ENCODE measurements around the gene AFF2. TPM values are rescaled to one million over a fixed set of nuclear protein-coding genes. Genes with fewer than 3 reads are reported as not detected.

Gene AFF2
- polyA plus RNA-seq, 1 of the 3 experiments (the other 2 are of a cell fraction), result not detected

DNA sequence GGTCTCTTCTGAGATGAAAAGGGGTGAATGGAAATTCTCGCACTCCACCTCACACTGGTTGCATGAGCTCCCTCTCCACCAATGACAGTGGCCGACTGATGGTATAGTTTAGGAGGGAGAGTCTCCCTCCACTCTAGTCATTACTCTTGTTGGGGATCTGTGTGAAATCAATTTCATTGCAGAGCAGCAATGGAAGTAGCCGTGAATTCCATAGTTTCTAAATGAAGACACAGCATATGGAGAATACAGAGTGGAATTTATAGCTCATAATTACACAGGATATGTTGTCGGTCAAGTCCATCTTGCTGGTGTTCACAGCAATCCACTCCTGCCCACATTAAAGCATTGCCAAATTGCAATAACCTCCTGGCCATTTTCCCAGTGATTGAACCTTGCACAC, 426.0 kb downstream of the AFF2 start (continued):
- TF ChIP-seq RAD21 (IDR thresholded peaks at IDR 0.05; ENCODE audit: low read length) (no peak), MAX (IDR thresholded peaks at IDR 0.05; ENCODE audit: low read depth) (no peak), POLR2AphosphoS5 (IDR thresholded peaks at IDR 0.05; ENCODE audit: low read depth, low read length) (no peak), EP300 (IDR thresholded peaks at IDR 0.05; ENCODE audit: borderline replicate concordance in 1 of 2, low read depth in 1 of 2, low read length in 1 of 2) (no peak), EZH2phosphoT487 (IDR thresholded peaks at IDR 0.05; ENCODE audit: borderline replicate concordance, low read depth) (no peak), RCOR1 (IDR thresholded peaks at IDR 0.05; ENCODE audit: low read length) (no peak), RFX5 (IDR thresholded peaks at IDR 0.05; ENCODE audit: low read length) (no peak), RXRA (IDR thresholded peaks at IDR 0.05; ENCODE audit: borderline replicate concordance, low read depth) (no peak), TAF1 (IDR thresholded peaks at IDR 0.05; ENCODE audit: borderline replicate concordance, low read depth, low read length) (no peak)

DNA sequence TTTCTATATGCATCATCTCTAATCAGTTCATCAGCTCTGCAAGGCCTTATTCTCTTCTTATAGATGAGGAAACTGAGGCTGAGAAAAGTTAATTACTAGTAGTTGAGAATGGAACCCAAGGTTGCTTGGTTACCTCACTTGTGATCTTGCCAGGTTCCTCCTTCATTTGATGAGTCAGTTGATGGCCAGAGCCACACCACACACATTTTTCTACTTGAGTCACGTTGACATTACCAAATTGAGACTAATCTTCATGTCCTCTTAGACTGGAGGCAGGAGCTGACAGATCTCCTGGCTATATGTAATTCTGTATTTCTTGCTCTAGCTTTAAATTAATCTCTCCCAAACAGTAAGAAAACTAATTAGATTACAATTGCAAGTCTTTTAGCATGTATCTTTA, 428.4 kb downstream of the AFF2 start:
- no peak for DNase-seq

GRCh38 chrX:148929686-148930085, 429.3 kb downstream of the AFF2 start:
- WGBS (ENCODE audit: low lambda C conversion rate), result 5% methylated on average over 3 of the region's 3 CpGs
- no peaks in the 10 kb centered on the region for H3K27me3 ChIP-seq (ENCODE audit: insufficient read depth)
- no peak overlapping the region for H3K4me2 ChIP-seq
- H3K4me3 ChIP-seq (ENCODE audit: low read depth in 2 of 2, low read length in 1 of 2), result no peak overlapping the region
- H3K4me1 ChIP-seq (ENCODE audit: control insufficient read depth in 1 of 2, insufficient read depth in 2 of 2, low read depth in 1 of 2, low read length in 1 of 2), result no peaks in the 10 kb centered on the region
- H3F3A ChIP-seq (replicated peaks; ENCODE audit: insufficient read depth), result no peaks in the 10 kb centered on the region
- no peak for DNase-seq
- no peaks in the 10 kb centered on the region for H3K9me3 ChIP-seq
- no peaks in the 10 kb centered on the region for H3K79me2 ChIP-seq (ENCODE audit: insufficient read depth)
- H3K36me3 ChIP-seq (replicated peaks in 1 of 2; ENCODE audit: control insufficient read depth in 1 of 2, insufficient read depth in 2 of 2, low read length in 1 of 2), result no peaks in the 10 kb centered on the region
- ChIA-PET POLR2A (no interaction called here), CTCF (no interaction called here)
- no peaks in the 10 kb centered on the region for H3K9me2 ChIP-seq
- no peak overlapping the region for H2AFZ ChIP-seq (ENCODE audit: low read depth)
- no peak overlapping the region for H3K27ac ChIP-seq (ENCODE audit: low read depth in 2 of 2, low read length in 1 of 2)
- no peaks in the 10 kb centered on the region for H4K20me1 ChIP-seq (ENCODE audit: insufficient read depth)
- no peak overlapping the region for H3K9ac ChIP-seq
- TF ChIP-seq MAX (IDR thresholded peaks at IDR 0.05; ENCODE audit: low read depth) (no peak), EP300 (IDR thresholded peaks at IDR 0.05; ENCODE audit: borderline replicate concordance in 1 of 2, low read depth in 1 of 2, low read length in 1 of 2) (no peak), FOXM1 (IDR thresholded peaks at IDR 0.05; ENCODE audit: low read depth) (no peak), TEAD4 (IDR thresholded peaks at IDR 0.05; ENCODE audit: borderline replicate concordance, insufficient read depth) (no peak), EZH2phosphoT487 (IDR thresholded peaks at IDR 0.05; ENCODE audit: borderline replicate concordance, low read depth) (no peak)
- TF ChIP-seq, protein P1, sequence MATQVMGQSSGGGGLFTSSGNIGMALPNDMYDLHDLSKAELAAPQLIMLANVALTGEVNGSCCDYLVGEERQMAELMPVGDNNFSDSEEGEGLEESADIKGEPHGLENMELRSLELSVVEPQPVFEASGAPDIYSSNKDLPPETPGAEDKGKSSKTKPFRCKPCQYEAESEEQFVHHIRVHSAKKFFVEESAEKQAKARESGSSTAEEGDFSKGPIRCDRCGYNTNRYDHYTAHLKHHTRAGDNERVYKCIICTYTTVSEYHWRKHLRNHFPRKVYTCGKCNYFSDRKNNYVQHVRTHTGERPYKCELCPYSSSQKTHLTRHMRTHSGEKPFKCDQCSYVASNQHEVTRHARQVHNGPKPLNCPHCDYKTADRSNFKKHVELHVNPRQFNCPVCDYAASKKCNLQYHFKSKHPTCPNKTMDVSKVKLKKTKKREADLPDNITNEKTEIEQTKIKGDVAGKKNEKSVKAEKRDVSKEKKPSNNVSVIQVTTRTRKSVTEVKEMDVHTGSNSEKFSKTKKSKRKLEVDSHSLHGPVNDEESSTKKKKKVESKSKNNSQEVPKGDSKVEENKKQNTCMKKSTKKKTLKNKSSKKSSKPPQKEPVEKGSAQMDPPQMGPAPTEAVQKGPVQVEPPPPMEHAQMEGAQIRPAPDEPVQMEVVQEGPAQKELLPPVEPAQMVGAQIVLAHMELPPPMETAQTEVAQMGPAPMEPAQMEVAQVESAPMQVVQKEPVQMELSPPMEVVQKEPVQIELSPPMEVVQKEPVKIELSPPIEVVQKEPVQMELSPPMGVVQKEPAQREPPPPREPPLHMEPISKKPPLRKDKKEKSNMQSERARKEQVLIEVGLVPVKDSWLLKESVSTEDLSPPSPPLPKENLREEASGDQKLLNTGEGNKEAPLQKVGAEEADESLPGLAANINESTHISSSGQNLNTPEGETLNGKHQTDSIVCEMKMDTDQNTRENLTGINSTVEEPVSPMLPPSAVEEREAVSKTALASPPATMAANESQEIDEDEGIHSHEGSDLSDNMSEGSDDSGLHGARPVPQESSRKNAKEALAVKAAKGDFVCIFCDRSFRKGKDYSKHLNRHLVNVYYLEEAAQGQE (IDR thresholded peaks at IDR 0.05; ENCODE audit: low read depth, low read length), result no peak
- TF ChIP-seq, protein P2, sequence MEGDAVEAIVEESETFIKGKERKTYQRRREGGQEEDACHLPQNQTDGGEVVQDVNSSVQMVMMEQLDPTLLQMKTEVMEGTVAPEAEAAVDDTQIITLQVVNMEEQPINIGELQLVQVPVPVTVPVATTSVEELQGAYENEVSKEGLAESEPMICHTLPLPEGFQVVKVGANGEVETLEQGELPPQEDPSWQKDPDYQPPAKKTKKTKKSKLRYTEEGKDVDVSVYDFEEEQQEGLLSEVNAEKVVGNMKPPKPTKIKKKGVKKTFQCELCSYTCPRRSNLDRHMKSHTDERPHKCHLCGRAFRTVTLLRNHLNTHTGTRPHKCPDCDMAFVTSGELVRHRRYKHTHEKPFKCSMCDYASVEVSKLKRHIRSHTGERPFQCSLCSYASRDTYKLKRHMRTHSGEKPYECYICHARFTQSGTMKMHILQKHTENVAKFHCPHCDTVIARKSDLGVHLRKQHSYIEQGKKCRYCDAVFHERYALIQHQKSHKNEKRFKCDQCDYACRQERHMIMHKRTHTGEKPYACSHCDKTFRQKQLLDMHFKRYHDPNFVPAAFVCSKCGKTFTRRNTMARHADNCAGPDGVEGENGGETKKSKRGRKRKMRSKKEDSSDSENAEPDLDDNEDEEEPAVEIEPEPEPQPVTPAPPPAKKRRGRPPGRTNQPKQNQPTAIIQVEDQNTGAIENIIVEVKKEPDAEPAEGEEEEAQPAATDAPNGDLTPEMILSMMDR (IDR thresholded peaks at IDR 0.05), result no peak

More for the DNA sequence above, 428.4 kb downstream of the AFF2 start:
- Histone ChIP-seq H3K36me3 (replicated peaks in 1 of 2; ENCODE audit: control insufficient read depth in 1 of 2, insufficient read depth in 2 of 2, low read length in 1 of 2) (no peaks in the 10 kb centered on the region), H3F3A (replicated peaks; ENCODE audit: insufficient read depth) (no peaks in the 10 kb centered on the region), H3K9ac (no peak overlapping the region), H3K27ac (ENCODE audit: low read depth in 2 of 2, low read length in 1 of 2) (no peak overlapping the region), H3K9me2 (no peaks in the 10 kb centered on the region), H4K20me1 (ENCODE audit: insufficient read depth) (no peaks in the 10 kb centered on the region), H3K4me3 (ENCODE audit: low read depth in 2 of 2, low read length in 1 of 2) (no peak overlapping the region), H2AFZ (ENCODE audit: low read depth) (no peak overlapping the region), H3K4me2 (no peak overlapping the region), H3K79me2 (ENCODE audit: insufficient read depth) (no peaks in the 10 kb centered on the region), H3K27me3 (ENCODE audit: insufficient read depth) (no peaks in the 10 kb centered on the region), H3K4me1 (ENCODE audit: control insufficient read depth in 1 of 2, insufficient read depth in 2 of 2, low read depth in 1 of 2, low read length in 1 of 2) (no peaks in the 10 kb centered on the region), H3K9me3 (no peaks in the 10 kb centered on the region)
- CTCF ChIA-PET, result no interaction called here
- no peak for TF ChIP-seq ZBTB33 (IDR thresholded peaks at IDR 0.05; ENCODE audit: borderline replicate concordance, low read depth)
- no peak for TF ChIP-seq GABPA (IDR thresholded peaks at IDR 0.05; ENCODE audit: low read depth)
- TF ChIP-seq ELF1 (IDR thresholded peaks at IDR 0.05), result no peak
- WGBS (ENCODE audit: low lambda C conversion rate), result 0% methylated on average over 1 of the region's 1 CpG
- POLR2A ChIA-PET, result no interaction called here

Data from SK-N-SH (cell line).